Measurements from ENCODE around the gene ATG16L1.

ATG16L1 gene

DNA sequence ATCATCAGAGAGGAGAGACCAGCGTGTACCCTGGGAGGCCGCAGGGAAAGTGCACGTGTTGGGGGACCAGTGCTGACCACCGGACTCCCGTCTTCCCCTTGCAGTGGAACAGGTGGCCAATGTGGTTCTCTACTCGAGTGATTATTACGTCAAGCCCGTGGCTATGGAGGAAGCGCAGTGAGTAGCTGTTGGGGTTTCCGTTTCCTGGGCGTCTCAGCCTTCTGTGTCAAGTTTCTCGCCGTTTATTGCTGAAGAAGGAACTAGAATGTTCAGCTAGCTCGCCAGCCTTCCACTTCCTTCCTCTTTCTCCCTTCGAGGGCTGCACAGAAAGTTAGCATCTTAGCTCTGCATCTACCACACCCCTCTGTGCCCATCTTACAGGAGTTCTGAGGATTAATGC is 80.1 kb downstream of the ATG16L1 start (continued):
- TF ChIP-seq ZNF404 (tag by site-specific recombination; IDR thresholded peaks at IDR 0.05) (no peak), ZNF830 (tag by site-specific recombination; IDR thresholded peaks at IDR 0.05; ENCODE audit: low read depth) (no peak)

DNA sequence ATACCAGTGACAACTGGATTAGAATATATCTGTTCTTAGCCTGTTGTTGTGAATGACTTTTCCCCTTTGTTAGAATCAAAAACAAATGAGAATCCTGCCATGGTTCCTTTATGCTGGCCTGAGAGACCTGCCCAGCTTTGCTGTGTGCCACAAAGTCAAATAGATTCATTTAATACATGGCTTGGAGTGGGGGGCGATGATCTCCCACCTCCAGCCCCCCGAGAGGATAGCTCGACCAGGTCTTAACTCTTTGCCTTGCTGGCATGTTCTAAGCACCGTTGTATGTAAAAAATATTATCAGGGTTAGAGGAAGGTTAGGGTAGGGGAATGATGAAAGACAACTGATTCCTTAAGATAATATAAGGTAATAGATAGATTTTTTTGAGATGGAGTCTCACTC is 80.7 kb downstream of the ATG16L1 start:
- H3K4me1 ChIP-seq (ENCODE audit: control insufficient read depth, insufficient read depth, low read length): no peaks in the 10 kb centered on the region
- ChIA-PET CTCF (interaction anchor here (0.6 to 0.9 kb wide), 2 partner anchors 26 to 30 kb away, joined by 3 read pairs; no protein-coding TSS in a partner anchor), POLR2A (no interaction called here)
- no peak overlapping the region for H3K27ac ChIP-seq (ENCODE audit: extremely low read depth, low read depth, low read length)
- H3K9me3 ChIP-seq (ENCODE audit: control insufficient read depth, insufficient read depth, low read depth, low read length): no peaks in the 10 kb centered on the region
- no peaks in the 10 kb centered on the region for H3K36me3 ChIP-seq (ENCODE audit: control insufficient read depth in 2 of 2, insufficient read depth in 1 of 2, low read length in 2 of 2)
- TF ChIP-seq ZSCAN30 (tag by site-specific recombination; IDR thresholded peaks at IDR 0.05) (no peak), ZBTB8A (tag by site-specific recombination; IDR thresholded peaks at IDR 0.05) (no peak), ZNF10 (tag by site-specific recombination; IDR thresholded peaks at IDR 0.05) (no peak), ZNF510 (tag by site-specific recombination; IDR thresholded peaks at IDR 0.05; ENCODE audit: insufficient replicate concordance) (no peak), ZNF792 (tag by site-specific recombination; IDR thresholded peaks at IDR 0.05) (no peak), ZNF548 (tag by site-specific recombination; IDR thresholded peaks at IDR 0.05) (no peak), ZNF521 (tag by site-specific recombination; IDR thresholded peaks at IDR 0.05) (no peak), ZFHX2 (tag by site-specific recombination; conservative IDR thresholded peaks at IDR 0.05) (no peak), ZNF146 (tag by site-specific recombination; IDR thresholded peaks at IDR 0.05) (no peak), KLF8 (tag by site-specific recombination; IDR thresholded peaks at IDR 0.05) (no peak), REPIN1 (tag by site-specific recombination; IDR thresholded peaks at IDR 0.05; ENCODE audit: low read depth) (no peak), ZNF354C (tag by site-specific recombination; IDR thresholded peaks at IDR 0.05; ENCODE audit: borderline replicate concordance, low read depth) (no peak), GLI2 (tag by site-specific recombination; IDR thresholded peaks at IDR 0.05; ENCODE audit: borderline replicate concordance, low read depth) (no peak)
- TF ChIP-seq, protein P1, sequence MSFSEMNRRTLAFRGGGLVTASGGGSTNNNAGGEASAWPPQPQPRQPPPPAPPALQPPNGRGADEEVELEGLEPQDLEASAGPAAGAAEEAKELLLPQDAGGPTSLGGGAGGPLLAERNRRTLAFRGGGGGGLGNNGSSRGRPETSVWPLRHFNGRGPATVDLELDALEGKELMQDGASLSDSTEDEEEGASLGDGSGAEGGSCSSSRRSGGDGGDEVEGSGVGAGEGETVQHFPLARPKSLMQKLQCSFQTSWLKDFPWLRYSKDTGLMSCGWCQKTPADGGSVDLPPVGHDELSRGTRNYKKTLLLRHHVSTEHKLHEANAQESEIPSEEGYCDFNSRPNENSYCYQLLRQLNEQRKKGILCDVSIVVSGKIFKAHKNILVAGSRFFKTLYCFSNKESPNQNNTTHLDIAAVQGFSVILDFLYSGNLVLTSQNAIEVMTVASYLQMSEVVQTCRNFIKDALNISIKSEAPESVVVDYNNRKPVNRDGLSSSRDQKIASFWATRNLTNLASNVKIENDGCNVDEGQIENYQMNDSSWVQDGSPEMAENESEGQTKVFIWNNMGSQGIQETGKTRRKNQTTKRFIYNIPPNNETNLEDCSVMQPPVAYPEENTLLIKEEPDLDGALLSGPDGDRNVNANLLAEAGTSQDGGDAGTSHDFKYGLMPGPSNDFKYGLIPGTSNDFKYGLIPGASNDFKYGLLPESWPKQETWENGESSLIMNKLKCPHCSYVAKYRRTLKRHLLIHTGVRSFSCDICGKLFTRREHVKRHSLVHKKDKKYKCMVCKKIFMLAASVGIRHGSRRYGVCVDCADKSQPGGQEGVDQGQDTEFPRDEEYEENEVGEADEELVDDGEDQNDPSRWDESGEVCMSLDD (tag by site-specific recombination; IDR thresholded peaks at IDR 0.05): no peak
- TF ChIP-seq, protein P2, sequence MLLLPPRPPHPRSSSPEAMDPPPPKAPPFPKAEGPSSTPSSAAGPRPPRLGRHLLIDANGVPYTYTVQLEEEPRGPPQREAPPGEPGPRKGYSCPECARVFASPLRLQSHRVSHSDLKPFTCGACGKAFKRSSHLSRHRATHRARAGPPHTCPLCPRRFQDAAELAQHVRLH (tag by site-specific recombination; IDR thresholded peaks at IDR 0.05): no peak
- TF ChIP-seq, protein P3, sequence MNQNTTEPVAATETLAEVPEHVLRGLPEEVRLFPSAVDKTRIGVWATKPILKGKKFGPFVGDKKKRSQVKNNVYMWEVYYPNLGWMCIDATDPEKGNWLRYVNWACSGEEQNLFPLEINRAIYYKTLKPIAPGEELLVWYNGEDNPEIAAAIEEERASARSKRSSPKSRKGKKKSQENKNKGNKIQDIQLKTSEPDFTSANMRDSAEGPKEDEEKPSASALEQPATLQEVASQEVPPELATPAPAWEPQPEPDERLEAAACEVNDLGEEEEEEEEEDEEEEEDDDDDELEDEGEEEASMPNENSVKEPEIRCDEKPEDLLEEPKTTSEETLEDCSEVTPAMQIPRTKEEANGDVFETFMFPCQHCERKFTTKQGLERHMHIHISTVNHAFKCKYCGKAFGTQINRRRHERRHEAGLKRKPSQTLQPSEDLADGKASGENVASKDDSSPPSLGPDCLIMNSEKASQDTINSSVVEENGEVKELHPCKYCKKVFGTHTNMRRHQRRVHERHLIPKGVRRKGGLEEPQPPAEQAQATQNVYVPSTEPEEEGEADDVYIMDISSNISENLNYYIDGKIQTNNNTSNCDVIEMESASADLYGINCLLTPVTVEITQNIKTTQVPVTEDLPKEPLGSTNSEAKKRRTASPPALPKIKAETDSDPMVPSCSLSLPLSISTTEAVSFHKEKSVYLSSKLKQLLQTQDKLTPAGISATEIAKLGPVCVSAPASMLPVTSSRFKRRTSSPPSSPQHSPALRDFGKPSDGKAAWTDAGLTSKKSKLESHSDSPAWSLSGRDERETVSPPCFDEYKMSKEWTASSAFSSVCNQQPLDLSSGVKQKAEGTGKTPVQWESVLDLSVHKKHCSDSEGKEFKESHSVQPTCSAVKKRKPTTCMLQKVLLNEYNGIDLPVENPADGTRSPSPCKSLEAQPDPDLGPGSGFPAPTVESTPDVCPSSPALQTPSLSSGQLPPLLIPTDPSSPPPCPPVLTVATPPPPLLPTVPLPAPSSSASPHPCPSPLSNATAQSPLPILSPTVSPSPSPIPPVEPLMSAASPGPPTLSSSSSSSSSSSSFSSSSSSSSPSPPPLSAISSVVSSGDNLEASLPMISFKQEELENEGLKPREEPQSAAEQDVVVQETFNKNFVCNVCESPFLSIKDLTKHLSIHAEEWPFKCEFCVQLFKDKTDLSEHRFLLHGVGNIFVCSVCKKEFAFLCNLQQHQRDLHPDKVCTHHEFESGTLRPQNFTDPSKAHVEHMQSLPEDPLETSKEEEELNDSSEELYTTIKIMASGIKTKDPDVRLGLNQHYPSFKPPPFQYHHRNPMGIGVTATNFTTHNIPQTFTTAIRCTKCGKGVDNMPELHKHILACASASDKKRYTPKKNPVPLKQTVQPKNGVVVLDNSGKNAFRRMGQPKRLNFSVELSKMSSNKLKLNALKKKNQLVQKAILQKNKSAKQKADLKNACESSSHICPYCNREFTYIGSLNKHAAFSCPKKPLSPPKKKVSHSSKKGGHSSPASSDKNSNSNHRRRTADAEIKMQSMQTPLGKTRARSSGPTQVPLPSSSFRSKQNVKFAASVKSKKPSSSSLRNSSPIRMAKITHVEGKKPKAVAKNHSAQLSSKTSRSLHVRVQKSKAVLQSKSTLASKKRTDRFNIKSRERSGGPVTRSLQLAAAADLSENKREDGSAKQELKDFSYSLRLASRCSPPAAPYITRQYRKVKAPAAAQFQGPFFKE (tag by site-specific recombination; IDR thresholded peaks at IDR 0.05; ENCODE audit: borderline replicate concordance): no peak
- H3K4me3 ChIP-seq (ENCODE audit: low read depth, low read length): no peak overlapping the region

Data from HEK293 (cell line).